ENCODE data around the gene SCO1.
A peak's percentile ranks its signal among the peaks of the same experiment; 100 is the strongest.
"Not testable (repeated sequence)": the region's sequence is repeated elsewhere in the genome, so short reads cannot be mapped to it uniquely, and the experiment has no call there.

SCO1 gene

GRCh38 chr17:10697092-10698081 lies at the start of gene SCO1, which contains the start of gene ADPRM:
TSS of gene SCO1 (minus strand) at chr17:10697533. CDS start at chr17:10697507, 26 bp downstream.
TSS of gene ADPRM (plus strand) at chr17:10697594. CDS start at chr17:10704927, 7,333 bp downstream.
- FAIRE-seq: peak; percentile 14
- DNase-seq (ENCODE audit: low spot score): peak; percentile 76

- DNase-seq (ENCODE audit: low spot score) (no peak), FAIRE-seq (no peak)
Observed at GRCh38 chr17:10745231-10745630, 47.9 kb upstream of the SCO1 start.

- DNase-seq (ENCODE audit: low spot score): no peak
- FAIRE-seq: no peak
Observed at GRCh38 chr17:10744501-10745000, 47.2 kb upstream of the SCO1 start.

- no peak for DNase-seq (ENCODE audit: low spot score)
- FAIRE-seq: no peak
Observed at GRCh38 chr17:10743316-10744009, 46.1 kb upstream of the SCO1 start.

- DNase-seq (ENCODE audit: low spot score): no peak
- FAIRE-seq: no peak
Observed at GRCh38 chr17:10742431-10742830, 45.1 kb upstream of the SCO1 start.

- no peak for DNase-seq (ENCODE audit: low spot score)
- no peak for FAIRE-seq
Observed at GRCh38 chr17:10741416-10742135, 44.2 kb upstream of the SCO1 start.

GRCh38 chr17:10739386-10739785 lies 42.1 kb upstream of the SCO1 start:
- no peak for FAIRE-seq

GRCh38 chr17:10738521-10739258 lies 41.4 kb upstream of the SCO1 start:
- FAIRE-seq (no peak), DNase-seq (ENCODE audit: low spot score) (no peak)

More at GRCh38 chr17:10739386-10739785, 42.1 kb upstream of the SCO1 start:
- no peak for DNase-seq (ENCODE audit: low spot score)

GRCh38 chr17:10737736-10738135 lies 40.4 kb upstream of the SCO1 start:
- no peak for FAIRE-seq
- no peak for DNase-seq (ENCODE audit: low spot score)

GRCh38 chr17:10737168-10737622 lies 39.9 kb upstream of the SCO1 start:
- no peak for FAIRE-seq

GRCh38 chr17:10735821-10736220 lies 38.5 kb upstream of the SCO1 start:
- DNase-seq (ENCODE audit: low spot score) (no peak), FAIRE-seq (no peak)

More at GRCh38 chr17:10737168-10737622, 39.9 kb upstream of the SCO1 start:
- peak; percentile 6 for DNase-seq (ENCODE audit: low spot score)

GRCh38 chr17:10735251-10735650 lies 37.9 kb upstream of the SCO1 start:
- FAIRE-seq (no peak), DNase-seq (ENCODE audit: low spot score) (no peak)

GRCh38 chr17:10733666-10734065 lies 36.3 kb upstream of the SCO1 start:
- FAIRE-seq: no peak

GRCh38 chr17:10732121-10732520 lies 34.8 kb upstream of the SCO1 start:
- not testable (repeated sequence) for FAIRE-seq; DNase-seq (ENCODE audit: low spot score)

More at GRCh38 chr17:10733666-10734065, 36.3 kb upstream of the SCO1 start:
- no peak for DNase-seq (ENCODE audit: low spot score)

GRCh38 chr17:10731408-10731879 lies 34.1 kb upstream of the SCO1 start:
- no peak for FAIRE-seq
- no peak for DNase-seq (ENCODE audit: low spot score)

- not testable (repeated sequence) for FAIRE-seq; DNase-seq (ENCODE audit: low spot score)
Observed at GRCh38 chr17:10730247-10730646, 32.9 kb upstream of the SCO1 start.

- DNase-seq (ENCODE audit: low spot score): no peak
- no peak for FAIRE-seq
Observed at GRCh38 chr17:10729334-10730193, 32.2 kb upstream of the SCO1 start, which contains the start of gene TMEM220. TSS of gene TMEM220 (minus strand) at chr17:10730023. CDS start at chr17:10729851, 172 bp downstream.

- no peak for FAIRE-seq
Observed at GRCh38 chr17:10728331-10728892, 31.1 kb upstream of the SCO1 start.

GRCh38 chr17:10727192-10727591 lies 29.9 kb upstream of the SCO1 start:
- FAIRE-seq: no peak
- DNase-seq (ENCODE audit: low spot score): peak; percentile 5

More at GRCh38 chr17:10728331-10728892, 31.1 kb upstream of the SCO1 start:
- no peak for DNase-seq (ENCODE audit: low spot score)

Data from RCC 7860 (cell line).